BJ (cell line): ENCODE measurements around the gene NPTX2. TPM values are rescaled to one million over a fixed set of nuclear protein-coding genes. Genes with fewer than 3 reads are reported as not detected.

Experiments
- CTCF ChIA-PET: fragments of 350-600 bp; formaldehyde crosslinking; extraction: SDS; loops from one replicate; lab custom pipeline; 2021; ENCODE audit warnings: antibody characterized with exemption, inconsistent platforms; lab: Yijun Ruan, JAX
- POLR2A ChIA-PET: fragments of 300-600 bp; sonication (Branson Sonifier 250); formaldehyde crosslinking; extraction: SDS; loops from one replicate; lab custom pipeline; 2021; ENCODE audit warnings: antibody characterized with exemption; lab: Charles Lee
- DNase-seq: peaks from one replicate; pipeline ENCODE4 v3.0.0-alpha.2; 2011; ENCODE audit warnings: low read depth
- H3K27me3 ChIP-seq: 2 replicates; pipeline ENCODE4 v1.6.0; 2011; ENCODE audit warnings: low read length; ENCODE audit not compliant: control insufficient read depth, insufficient read depth
- H3K36me3 ChIP-seq: 2 replicates; pipeline ENCODE4 v1.5.1; 2011; ENCODE audit warnings: low read length; ENCODE audit not compliant: control insufficient read depth, insufficient read depth
- H3K4me3 ChIP-seq: 2 replicates; pipeline ENCODE4 v1.5.1; 2011; ENCODE audit warnings: low read depth, mild to moderate bottlenecking, control low read depth, low read length
- CTCF ChIP-seq: IDR thresholded peaks from 2 replicates; pipeline ENCODE4 v1.5.1; 2011; ENCODE audit warnings: low read depth, mild to moderate bottlenecking, control low read depth, inconsistent platforms, low read length, moderate library complexity; ENCODE audit not compliant: insufficient read depth
- polyA plus RNA-seq: library from polyadenylated mRNA; depleted of rRNA; stranded (reverse); fragments of >200 nt; gene quantifications from 2 replicates; pipeline ENCODE4 v1.2.3, GENCODE V29; 2011

Gene NPTX2
- polyA plus RNA-seq, 1 experiment = 2.4 TPM

GRCh38 chr7:98629001-98629431 is 11.9 kb downstream of the NPTX2 start:
- POLR2A ChIA-PET = no interaction called here
- Histone ChIP-seq H3K4me3 (no peak overlapping the region), H3K36me3 (no peaks in the 10 kb centered on the region), H3K27me3 (no peaks in the 10 kb centered on the region)
- TF ChIP-seq CTCF = no peak
- no peak for DNase-seq
- CTCF ChIA-PET = no interaction called here

- POLR2A ChIA-PET = no interaction called here
- Histone ChIP-seq H3K36me3 (no peaks in the 10 kb centered on the region), H3K27me3 (no peaks in the 10 kb centered on the region), H3K4me3 (no peak overlapping the region)
- no peak for DNase-seq
- CTCF ChIA-PET = no interaction called here
- no peak for TF ChIP-seq CTCF
These were observed 13.1 kb downstream of the NPTX2 start for GRCh38 chr7:98630149-98630548.

- H3K36me3 ChIP-seq = no peaks in the 10 kb centered on the region
- CTCF ChIA-PET = no interaction called here
- no peak for TF ChIP-seq CTCF
- DNase-seq = no peak
- H3K4me3 ChIP-seq = no peak overlapping the region
- no peaks in the 10 kb centered on the region for H3K27me3 ChIP-seq
- POLR2A ChIA-PET = no interaction called here
These were observed 13.7 kb downstream of the NPTX2 start for GRCh38 chr7:98630770-98631169.

GRCh38 chr7:98638853-98639252 is 21.8 kb downstream of the NPTX2 start:
- ChIA-PET CTCF (no interaction called here), POLR2A (no interaction called here)
- Histone ChIP-seq H3K4me3 (no peak overlapping the region), H3K36me3 (no peaks in the 10 kb centered on the region), H3K27me3 (no peaks in the 10 kb centered on the region)
- no peak for TF ChIP-seq CTCF
- DNase-seq = no peak

- DNase-seq = no peak
- Histone ChIP-seq H3K27me3 (no peaks in the 10 kb centered on the region), H3K4me3 (no peak overlapping the region), H3K36me3 (no peaks in the 10 kb centered on the region)
- ChIA-PET POLR2A (no interaction called here), CTCF (no interaction called here)
- no peak for TF ChIP-seq CTCF
These were observed 23.3 kb downstream of the NPTX2 start for GRCh38 chr7:98640375-98640774.
